GM21367 (cell line): ENCODE results near the gene HPS4.
"Not testable (repeated sequence)": the region's sequence is repeated elsewhere in the genome, so short reads cannot be mapped to it uniquely, and the experiment has no call there.

Experiments
- ATAC-seq: cut with Tn5 transposase; IDR thresholded peaks from one replicate; pipeline ENCODE4 v1.9.1; 2021; ENCODE audit not compliant: unreplicated experiment

Gene HPS4

GRCh38 chr22:26444777-26445176, 38.8 kb downstream of the HPS4 start:
- ATAC-seq = no peak

GRCh38 chr22:26443901-26444690, 39.5 kb downstream of the HPS4 start:
- ATAC-seq = no peak

- no peak for ATAC-seq
Measured at GRCh38 chr22:26442086-26442756, 41.4 kb downstream of the HPS4 start.

GRCh38 chr22:26439559-26439958, 44.0 kb downstream of the HPS4 start:
- ATAC-seq = no peak

GRCh38 chr22:26438776-26439175, 44.8 kb downstream of the HPS4 start:
- ATAC-seq = not testable (repeated sequence)

- no peak for ATAC-seq
Measured at GRCh38 chr22:26437694-26438392, 45.7 kb downstream of the HPS4 start.

GRCh38 chr22:26436903-26437515, 46.6 kb downstream of the HPS4 start:
- ATAC-seq = no peak

GRCh38 chr22:26435327-26436093, 48.1 kb downstream of the HPS4 start:
- ATAC-seq = no peak

GRCh38 chr22:26433805-26434204, 49.8 kb downstream of the HPS4 start:
- ATAC-seq = no peak

GRCh38 chr22:26432619-26433311, 50.8 kb downstream of the HPS4 start:
- ATAC-seq = no peak

- no peak for ATAC-seq
Measured at GRCh38 chr22:26431261-26431995, 52.2 kb downstream of the HPS4 start.

GRCh38 chr22:26430600-26430999, 53.0 kb downstream of the HPS4 start:
- ATAC-seq = no peak

GRCh38 chr22:26429458-26430286, 53.9 kb downstream of the HPS4 start:
- ATAC-seq = peak; percentile 4

GRCh38 chr22:26428515-26429457, 54.8 kb downstream of the HPS4 start, which contains the start of gene ASPHD2:
Gene ASPHD2, plus strand, starts transcription at chr22:26429260. Its CDS starts 4,356 bp downstream, at chr22:26433616.
- ATAC-seq = peak; percentile 51

- ATAC-seq = no peak
Measured at GRCh38 chr22:26426924-26427323, 56.7 kb downstream of the HPS4 start.

GRCh38 chr22:26418620-26419019, 65.0 kb downstream of the HPS4 start:
- no peak for ATAC-seq

GRCh38 chr22:26417406-26417805, 66.2 kb downstream of the HPS4 start:
- ATAC-seq = no peak
